ENCODE results near the gene PCGF3. TPM values are rescaled to one million over a fixed set of nuclear protein-coding genes. Genes with fewer than 3 reads are reported as not detected.

The PCGF3 gene
- total RNA-seq, 4 donors from 2014 or later, result 31.0 to 67.1 (median 48.8) TPM

DNA sequence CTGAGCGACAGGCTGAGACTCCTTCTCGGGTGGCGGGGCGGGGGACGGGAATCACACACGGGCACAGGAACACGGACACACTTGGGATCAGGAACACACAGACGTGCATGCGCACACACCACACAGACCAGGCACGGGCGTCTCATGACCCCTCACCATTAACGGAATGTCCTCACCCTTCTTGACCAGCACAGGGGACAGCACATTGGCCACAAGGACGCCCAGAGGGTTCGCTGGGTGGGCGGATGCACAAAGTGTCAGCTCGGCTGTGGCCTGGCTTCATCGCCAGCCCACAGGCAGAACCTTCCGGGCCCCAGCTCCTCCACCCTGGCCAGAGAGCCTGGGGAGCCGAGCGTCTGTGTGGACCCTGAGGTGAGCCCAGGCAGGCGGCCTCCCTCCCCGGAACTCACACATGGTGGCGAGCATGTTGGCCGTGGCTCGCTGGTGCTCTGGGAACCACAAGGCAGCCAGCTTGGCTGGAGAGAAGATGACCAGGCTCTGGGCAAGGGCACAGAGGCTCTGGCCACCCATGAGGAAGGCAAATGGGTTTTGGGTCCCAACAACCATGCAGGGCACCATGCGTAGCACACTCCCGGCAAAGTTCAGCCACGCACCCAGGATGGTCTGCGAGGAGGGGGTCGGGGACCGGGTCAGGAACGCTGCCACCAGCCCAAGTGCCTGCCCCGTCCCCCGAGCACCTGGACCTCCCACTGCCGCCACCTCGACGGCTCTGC lies 19.8 kb upstream of the PCGF3 start:
- TF ChIP-seq, protein P1, sequence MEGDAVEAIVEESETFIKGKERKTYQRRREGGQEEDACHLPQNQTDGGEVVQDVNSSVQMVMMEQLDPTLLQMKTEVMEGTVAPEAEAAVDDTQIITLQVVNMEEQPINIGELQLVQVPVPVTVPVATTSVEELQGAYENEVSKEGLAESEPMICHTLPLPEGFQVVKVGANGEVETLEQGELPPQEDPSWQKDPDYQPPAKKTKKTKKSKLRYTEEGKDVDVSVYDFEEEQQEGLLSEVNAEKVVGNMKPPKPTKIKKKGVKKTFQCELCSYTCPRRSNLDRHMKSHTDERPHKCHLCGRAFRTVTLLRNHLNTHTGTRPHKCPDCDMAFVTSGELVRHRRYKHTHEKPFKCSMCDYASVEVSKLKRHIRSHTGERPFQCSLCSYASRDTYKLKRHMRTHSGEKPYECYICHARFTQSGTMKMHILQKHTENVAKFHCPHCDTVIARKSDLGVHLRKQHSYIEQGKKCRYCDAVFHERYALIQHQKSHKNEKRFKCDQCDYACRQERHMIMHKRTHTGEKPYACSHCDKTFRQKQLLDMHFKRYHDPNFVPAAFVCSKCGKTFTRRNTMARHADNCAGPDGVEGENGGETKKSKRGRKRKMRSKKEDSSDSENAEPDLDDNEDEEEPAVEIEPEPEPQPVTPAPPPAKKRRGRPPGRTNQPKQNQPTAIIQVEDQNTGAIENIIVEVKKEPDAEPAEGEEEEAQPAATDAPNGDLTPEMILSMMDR (IDR thresholded peaks at IDR 0.05), result no peak
- DNase-seq (ENCODE audit: low spot score) (no peak), ATAC-seq (ENCODE audit: low FRiP score) (no peak)

DNA sequence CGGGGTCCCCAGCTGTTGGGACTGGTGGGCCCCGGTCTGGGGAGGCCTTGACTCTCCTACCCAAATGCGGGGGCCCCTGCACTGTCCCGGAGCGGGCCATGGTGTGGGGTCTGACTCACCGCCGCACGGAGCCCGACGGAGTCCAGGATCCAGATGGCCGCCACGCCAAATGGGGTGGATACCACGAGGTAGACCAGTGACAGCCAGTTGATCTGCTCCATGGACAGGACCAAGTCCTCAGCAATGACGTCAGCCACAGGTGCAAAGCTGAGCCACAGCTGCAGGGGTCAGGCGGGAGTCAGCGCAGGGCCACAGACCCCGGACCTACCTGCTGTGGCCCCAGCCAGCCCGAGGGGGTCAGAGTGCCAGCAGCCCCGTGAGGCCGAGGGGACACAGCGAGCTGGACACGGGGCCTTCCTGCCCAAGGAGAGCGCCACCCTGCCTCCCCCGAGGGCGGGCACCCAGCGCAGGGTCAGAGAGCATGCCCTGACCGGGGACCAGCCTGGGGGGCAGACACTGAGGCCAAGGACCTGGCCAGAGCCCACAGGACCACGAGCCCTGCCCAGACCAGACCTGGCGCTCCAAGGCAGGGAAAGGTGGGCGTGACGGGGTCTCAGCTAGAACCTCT lies 19.1 kb upstream of the PCGF3 start:
- ATAC-seq (ENCODE audit: low FRiP score) (no peak), DNase-seq (ENCODE audit: low spot score) (no peak)
- TF ChIP-seq, protein P1 (IDR thresholded peaks at IDR 0.05), result no peak

DNA sequence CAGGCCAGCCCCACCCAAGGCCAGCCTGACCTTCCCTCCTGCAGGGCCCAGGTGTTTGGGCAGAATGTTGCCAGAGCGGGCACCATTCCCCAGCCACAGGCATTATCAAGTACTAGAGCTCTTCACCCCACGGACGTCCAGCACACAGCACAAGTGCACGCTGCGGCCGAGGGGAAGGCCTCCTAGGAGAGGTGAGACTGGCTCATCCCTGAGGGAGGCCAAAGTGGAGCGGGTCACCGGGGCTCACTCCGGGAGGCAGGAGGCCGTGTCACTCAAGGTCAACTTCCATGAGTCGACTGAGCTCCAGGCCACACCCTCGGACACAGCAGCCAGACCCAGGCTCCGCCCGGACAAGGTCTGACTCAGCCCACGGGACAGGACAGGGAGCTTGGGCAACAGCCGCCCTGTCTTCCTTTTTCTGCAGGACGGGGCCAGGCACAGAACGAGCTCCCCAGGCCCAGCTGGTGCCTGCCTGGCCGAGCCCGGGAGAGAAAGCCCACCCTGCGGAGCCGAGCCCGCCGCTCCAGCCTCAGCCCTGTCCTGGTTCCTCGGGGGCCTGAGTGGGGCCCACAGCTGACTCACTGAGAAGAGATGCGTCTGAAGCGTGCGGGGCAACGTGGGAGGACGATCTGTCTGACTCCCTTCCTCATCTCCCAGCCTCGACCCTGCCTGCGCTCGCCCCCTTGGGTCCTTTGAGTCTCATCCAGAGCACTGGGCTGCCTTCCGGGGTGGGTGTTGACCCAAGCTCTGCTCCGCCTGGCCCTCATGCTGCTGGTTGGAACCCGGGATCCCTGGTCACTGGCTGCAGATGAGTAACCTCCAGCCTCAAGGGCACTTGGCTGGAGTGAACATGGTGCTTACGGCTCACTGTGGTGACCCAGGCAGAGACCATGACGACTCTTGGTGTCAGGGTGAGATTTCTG lies 18.3 kb upstream of the PCGF3 start:
- peak; percentile 77 for DNase-seq (ENCODE audit: low spot score)
- peak; percentile 87 for ATAC-seq (ENCODE audit: low FRiP score)
- TF ChIP-seq, protein P1 (IDR thresholded peaks at IDR 0.05), result no peak

DNA sequence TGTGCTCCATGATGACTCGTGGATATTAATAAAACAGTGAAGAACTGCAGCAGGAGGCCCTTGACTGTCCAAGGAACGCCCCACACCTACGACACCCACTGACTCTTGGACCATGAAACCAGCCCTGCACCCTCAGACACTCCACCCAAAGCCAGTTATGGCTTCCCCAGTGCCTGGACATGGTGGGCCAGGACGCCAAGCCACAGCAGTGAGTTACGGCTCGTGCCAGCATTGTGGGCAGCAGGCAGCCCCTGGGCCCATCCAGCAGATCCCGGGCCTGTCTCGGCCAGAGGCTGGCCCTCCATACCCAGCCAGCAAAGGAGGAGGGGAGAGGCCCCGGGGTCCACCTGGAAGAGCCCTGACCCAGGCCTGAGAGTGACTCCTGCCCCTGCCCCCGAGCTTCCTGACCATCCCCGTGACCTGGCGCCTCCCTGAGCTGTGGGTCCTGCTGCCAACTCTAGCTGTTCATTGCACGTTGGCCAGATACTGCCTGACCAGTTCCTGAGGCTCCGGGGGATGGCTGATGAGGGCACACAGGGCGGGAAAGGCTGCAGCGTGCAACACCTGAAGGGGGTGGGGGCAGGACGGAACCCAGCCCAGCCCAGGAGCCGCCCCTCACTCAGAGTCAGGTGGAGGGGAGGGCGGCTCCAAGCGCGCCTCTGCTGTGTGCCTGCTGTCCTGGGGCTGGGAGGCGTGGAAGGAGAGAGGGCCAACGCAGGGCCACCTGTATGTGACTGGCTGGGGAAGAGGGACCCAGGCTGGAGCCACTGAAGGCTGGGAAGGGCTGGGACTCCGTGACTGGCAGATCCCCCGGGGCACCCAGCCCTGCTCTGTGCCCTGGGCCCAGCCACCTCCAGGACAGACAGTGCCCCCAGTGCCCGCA lies 17.4 kb upstream of the PCGF3 start:
- TF ChIP-seq, protein P1 (IDR thresholded peaks at IDR 0.05), result no peak
- no peak for DNase-seq (ENCODE audit: low spot score)
- ATAC-seq (ENCODE audit: low FRiP score), result no peak

DNA sequence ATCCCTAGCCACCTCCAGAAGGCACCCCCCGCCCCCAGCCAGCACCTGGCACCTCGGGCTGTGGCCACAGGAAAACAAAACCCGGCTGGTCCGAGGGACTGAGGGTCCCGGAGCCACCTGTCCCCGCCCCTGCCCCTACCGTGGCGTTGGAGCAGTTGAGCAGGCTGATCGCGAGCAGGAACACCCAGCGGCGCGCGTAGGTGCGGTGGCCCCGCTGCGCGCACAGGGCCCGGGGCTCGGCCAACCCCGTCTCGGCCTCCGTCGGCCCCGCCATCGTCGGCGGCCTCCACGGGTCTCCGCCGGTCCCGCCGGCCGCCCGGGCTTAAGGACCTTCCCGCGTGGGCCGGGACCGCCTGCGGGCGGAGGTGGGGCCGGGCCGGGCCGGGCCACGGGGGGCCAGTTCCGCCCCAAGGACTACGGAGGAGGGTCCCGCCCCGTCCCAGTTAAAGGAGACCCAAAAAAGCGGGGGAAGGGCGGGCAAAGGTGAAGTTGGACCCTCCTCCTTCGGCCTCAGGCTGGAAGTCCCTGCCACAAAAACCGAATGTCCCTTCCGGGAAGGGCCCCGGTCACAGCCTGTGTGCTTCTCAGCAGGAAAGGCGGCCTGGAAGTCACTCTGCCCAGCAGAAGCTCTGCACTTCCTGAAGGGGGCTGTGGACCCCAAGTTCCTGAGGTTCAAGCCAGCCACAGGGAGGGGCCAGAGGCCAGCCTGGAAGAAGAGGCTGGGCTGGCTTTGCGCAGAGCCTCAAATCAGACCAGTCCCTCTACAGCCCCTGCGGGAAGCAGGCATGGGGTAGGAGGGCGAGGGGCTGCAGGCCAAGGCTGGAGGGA lies 16.6 kb upstream of the PCGF3 start, which contains the start of gene SLC49A3:
SLC49A3 (minus strand) TSS at position 298 of the 828 bp plus-strand sequence; CDS start at position 274, 24 bp downstream.
- DNase-seq (ENCODE audit: low spot score) (no peak), ATAC-seq (ENCODE audit: low FRiP score) (no peak)
- TF ChIP-seq, protein P1 (IDR thresholded peaks at IDR 0.05), result no peak

Measured in omental fat pad (tissue), 4 donors.